Activated T-helper 1 cell treated with Interleukin-2 at 50 U/mL for 16 hours (primary cell): Measurements from ENCODE around the gene MYLK3.
A peak's percentile ranks its signal among the peaks of the same experiment; 100 is the strongest.
"Not testable (repeated sequence)": the region's sequence is repeated elsewhere in the genome, so short reads cannot be mapped to it uniquely, and the experiment has no call there.

Source experiments
- DNase-seq: peaks from one replicate; pipeline ENCODE4 v3.0.0-alpha.2; 2020; ENCODE audit warnings: low read depth

Gene MYLK3

GRCh38 chr16:46689365-46690280 is 58.5 kb downstream of the MYLK3 start, which contains the start of gene ORC6:
TSS of gene ORC6 (plus strand) at chr16:46689659. CDS start at chr16:46689706, 47 bp downstream.
- peak; percentile 92 for DNase-seq

GRCh38 chr16:46688654-46689364 is 59.3 kb downstream of the MYLK3 start, which contains the start of gene VPS35:
TSS of gene VPS35 (minus strand) at chr16:46689178. CDS start at chr16:46689133, 45 bp downstream.
- DNase-seq: peak; percentile 99

- DNase-seq: no peak
These were observed 60.0 kb downstream of the MYLK3 start for GRCh38 chr16:46688101-46688653.

- DNase-seq: no peak
These were observed 60.7 kb downstream of the MYLK3 start for GRCh38 chr16:46687486-46687885.

- no peak for DNase-seq
These were observed 61.2 kb downstream of the MYLK3 start for GRCh38 chr16:46686815-46687473.

- DNase-seq: not testable (repeated sequence)
These were observed 66.3 kb downstream of the MYLK3 start for GRCh38 chr16:46681867-46682266.

GRCh38 chr16:46677943-46678342 is 70.2 kb downstream of the MYLK3 start:
- not testable (repeated sequence) for DNase-seq

GRCh38 chr16:46673320-46674013 is 74.7 kb downstream of the MYLK3 start:
- DNase-seq: no peak

- DNase-seq: no peak
These were observed 86.0 kb downstream of the MYLK3 start for GRCh38 chr16:46662123-46662522.

GRCh38 chr16:46658925-46659324 is 89.2 kb downstream of the MYLK3 start:
- DNase-seq: no peak
